ENCODE measurements around the gene TSHZ2.
"Not testable (repeated sequence)": the region's sequence is repeated elsewhere in the genome, so short reads cannot be mapped to it uniquely, and the experiment has no call there.

Gene TSHZ2

GRCh38 chr20:53513489-53514298 is 541.5 kb downstream of the TSHZ2 start:
- no peak for DNase-seq (ENCODE audit: low read depth)

GRCh38 chr20:53515749-53516148 is 543.6 kb downstream of the TSHZ2 start:
- DNase-seq (ENCODE audit: low read depth), result no peak

- DNase-seq (ENCODE audit: low read depth), result no peak
Observed at GRCh38 chr20:53517146-53517545, 545.0 kb downstream of the TSHZ2 start.

- DNase-seq (ENCODE audit: low read depth), result not testable (repeated sequence)
Observed at GRCh38 chr20:53521421-53521820, 549.3 kb downstream of the TSHZ2 start.

GRCh38 chr20:53522026-53522425 is 549.9 kb downstream of the TSHZ2 start:
- DNase-seq (ENCODE audit: low read depth), result no peak

- no peak for DNase-seq (ENCODE audit: low read depth)
Observed at GRCh38 chr20:53522696-53523095, 550.5 kb downstream of the TSHZ2 start.

GRCh38 chr20:53523615-53524014 is 551.5 kb downstream of the TSHZ2 start:
- not testable (repeated sequence) for DNase-seq (ENCODE audit: low read depth)

GRCh38 chr20:53524589-53525312 is 552.6 kb downstream of the TSHZ2 start:
- DNase-seq (ENCODE audit: low read depth), result no peak

GRCh38 chr20:53527196-53527595 is 555.0 kb downstream of the TSHZ2 start:
- DNase-seq (ENCODE audit: low read depth), result no peak

- DNase-seq (ENCODE audit: low read depth), result no peak
Observed at GRCh38 chr20:53529658-53530057, 557.5 kb downstream of the TSHZ2 start.

- no peak for DNase-seq (ENCODE audit: low read depth)
Observed at GRCh38 chr20:53530440-53530839, 558.3 kb downstream of the TSHZ2 start.

GRCh38 chr20:53532654-53533312 is 560.6 kb downstream of the TSHZ2 start:
- not testable (repeated sequence) for DNase-seq (ENCODE audit: low read depth)

GRCh38 chr20:53533500-53533899 is 561.3 kb downstream of the TSHZ2 start:
- DNase-seq (ENCODE audit: low read depth), result no peak

- no peak for DNase-seq (ENCODE audit: low read depth)
Observed at GRCh38 chr20:53534037-53534436, 561.9 kb downstream of the TSHZ2 start.

GRCh38 chr20:53535878-53536277 is 563.7 kb downstream of the TSHZ2 start:
- no peak for DNase-seq (ENCODE audit: low read depth)

- DNase-seq (ENCODE audit: low read depth), result not testable (repeated sequence)
Observed at GRCh38 chr20:53536382-53536781, 564.2 kb downstream of the TSHZ2 start.

GRCh38 chr20:53539516-53539915 is 567.4 kb downstream of the TSHZ2 start:
- no peak for DNase-seq (ENCODE audit: low read depth)
